ENCODE data around the gene GDPD2. TPM values are rescaled to one million over a fixed set of nuclear protein-coding genes. Genes with fewer than 3 reads are reported as not detected.

GDPD2 gene
- total RNA-seq, 3 donors from 2014 or later = not detected

DNA sequence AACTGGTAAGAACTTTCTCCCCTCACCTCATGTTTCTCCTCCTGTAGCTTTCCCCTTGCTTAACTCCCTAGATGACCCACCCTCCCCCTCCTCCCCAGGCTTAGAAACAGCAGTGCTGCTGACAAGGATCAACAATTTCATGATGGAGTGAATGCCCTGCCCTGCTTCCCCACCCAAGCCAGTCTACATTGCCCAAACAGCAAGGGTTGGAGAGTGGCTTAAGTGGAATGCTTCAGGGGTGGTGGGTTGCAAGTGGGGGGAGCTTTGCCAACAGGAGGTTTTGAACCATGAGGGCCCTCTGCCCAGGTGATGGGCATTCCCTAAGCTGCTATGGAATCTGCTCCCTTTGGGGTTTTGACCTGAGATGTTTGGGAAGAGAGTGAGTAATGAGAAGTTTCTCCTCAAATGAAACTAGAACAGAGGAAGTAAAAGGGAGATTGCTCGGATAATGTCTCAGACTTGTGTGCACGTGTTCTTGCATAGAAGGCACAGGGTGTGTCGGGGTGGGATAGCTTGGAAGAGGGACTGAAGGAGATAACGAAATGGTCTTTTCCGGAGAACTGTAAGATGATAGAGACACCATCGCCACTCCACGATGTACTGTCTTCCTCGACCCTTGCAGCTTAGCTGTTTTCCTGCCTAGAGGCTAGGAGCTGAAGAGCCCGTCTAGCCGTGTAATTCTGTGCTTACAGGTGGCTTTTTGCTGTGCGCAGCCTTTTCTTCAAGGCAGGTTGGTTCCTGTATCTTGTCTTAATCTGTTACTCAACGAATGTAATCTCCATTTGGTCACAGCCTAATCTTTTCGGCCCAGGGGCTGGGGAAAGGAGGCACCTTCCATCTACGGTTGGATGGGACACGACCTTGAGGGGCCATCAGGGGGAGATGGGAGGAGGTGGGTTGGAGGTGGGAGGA lies 10.1 kb downstream of the GDPD2 start:
- Mint-ChIP-seq H3K4me1 (ENCODE audit: low read depth) (peaks cover 6% of the 10 kb centered on the region), H3K9me3 (no peaks in the 10 kb centered on the region)
- ATAC-seq = no peak

DNA sequence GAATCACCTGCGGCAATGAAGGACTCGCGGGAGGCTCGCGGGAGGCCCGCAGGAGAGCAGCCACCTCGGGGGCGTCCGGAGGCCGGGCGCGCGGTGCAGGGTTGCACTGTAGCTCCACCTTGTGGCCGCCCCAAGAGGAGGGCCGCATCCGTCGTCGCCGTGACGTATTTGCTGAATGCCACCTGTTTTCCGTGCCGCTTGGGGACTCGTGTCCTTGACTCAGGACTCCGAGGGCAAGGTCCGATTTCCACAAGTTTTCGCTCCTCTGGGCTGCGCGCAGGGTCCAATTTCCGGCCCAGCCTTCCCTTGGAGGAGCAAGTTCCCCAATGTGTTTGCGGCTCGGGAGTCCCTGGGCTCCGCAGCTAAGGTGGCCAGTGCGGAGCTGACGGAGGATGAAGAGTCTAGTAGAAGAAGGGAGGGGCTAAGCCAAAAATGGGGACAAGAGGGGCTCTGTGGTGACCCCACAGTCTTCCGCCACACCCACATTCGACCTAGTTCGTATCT lies 10.8 kb downstream of the GDPD2 start:
- H3K4me1 Mint-ChIP-seq (ENCODE audit: low read depth) = peaks cover 8% of the 10 kb centered on the region
- H3K4me3 Mint-ChIP-seq = peak overlapping the region; percentile 87
- DNase-seq = peak; percentile 68
- peaks cover 5% of the 10 kb centered on the region for H3K27me3 Mint-ChIP-seq (ENCODE audit: low read depth)
- H3K36me3 Mint-ChIP-seq (ENCODE audit: insufficient read depth) = no peaks in the 10 kb centered on the region
- H3K9me3 Mint-ChIP-seq = no peaks in the 10 kb centered on the region
- peak; percentile 79 to 81 for ATAC-seq

More for the DNA sequence above, 10.1 kb downstream of the GDPD2 start:
- Mint-ChIP-seq H3K27me3 (ENCODE audit: low read depth) (peaks cover 5% of the 10 kb centered on the region), H3K36me3 (ENCODE audit: insufficient read depth) (no peaks in the 10 kb centered on the region), H3K4me3 (peak overlapping the region; percentile 87)
- no peak for DNase-seq

DNA sequence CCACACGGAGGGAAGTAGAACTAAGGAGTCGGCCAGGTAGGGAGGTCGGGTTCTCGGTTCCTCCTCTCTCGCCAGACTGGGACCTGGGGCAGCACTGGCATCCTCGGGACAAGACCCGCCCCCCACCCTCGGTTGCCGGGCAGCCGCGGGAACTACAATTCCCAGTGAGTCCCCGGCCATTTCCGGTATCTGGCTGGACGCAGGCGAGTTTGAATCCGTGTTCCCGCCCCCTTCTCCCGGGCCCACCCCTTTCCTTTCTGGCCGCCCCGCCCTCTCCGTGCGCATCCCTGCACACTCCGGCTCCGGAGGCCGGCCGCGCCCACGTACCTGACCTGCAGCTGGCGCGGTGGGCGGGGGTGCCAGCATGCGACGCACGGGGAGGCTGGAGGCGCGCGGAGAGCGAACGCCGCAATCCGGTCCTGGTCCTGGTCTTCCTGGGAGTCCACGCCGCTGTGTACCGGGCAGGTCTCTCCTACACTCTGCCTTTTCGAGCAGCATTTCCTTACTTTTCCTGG lies 11.3 kb downstream of the GDPD2 start:
- Mint-ChIP-seq H3K36me3 (ENCODE audit: insufficient read depth) (no peaks in the 10 kb centered on the region), H3K9me3 (no peaks in the 10 kb centered on the region), H3K4me1 (ENCODE audit: low read depth) (peaks cover 11% of the 10 kb centered on the region), H3K27me3 (ENCODE audit: low read depth) (peaks cover 8% of the 10 kb centered on the region), H3K4me3 (peak overlapping the region; percentile 87)
- DNase-seq (peak; percentile 53), ATAC-seq (peak; percentile 69 to 71)

DNA sequence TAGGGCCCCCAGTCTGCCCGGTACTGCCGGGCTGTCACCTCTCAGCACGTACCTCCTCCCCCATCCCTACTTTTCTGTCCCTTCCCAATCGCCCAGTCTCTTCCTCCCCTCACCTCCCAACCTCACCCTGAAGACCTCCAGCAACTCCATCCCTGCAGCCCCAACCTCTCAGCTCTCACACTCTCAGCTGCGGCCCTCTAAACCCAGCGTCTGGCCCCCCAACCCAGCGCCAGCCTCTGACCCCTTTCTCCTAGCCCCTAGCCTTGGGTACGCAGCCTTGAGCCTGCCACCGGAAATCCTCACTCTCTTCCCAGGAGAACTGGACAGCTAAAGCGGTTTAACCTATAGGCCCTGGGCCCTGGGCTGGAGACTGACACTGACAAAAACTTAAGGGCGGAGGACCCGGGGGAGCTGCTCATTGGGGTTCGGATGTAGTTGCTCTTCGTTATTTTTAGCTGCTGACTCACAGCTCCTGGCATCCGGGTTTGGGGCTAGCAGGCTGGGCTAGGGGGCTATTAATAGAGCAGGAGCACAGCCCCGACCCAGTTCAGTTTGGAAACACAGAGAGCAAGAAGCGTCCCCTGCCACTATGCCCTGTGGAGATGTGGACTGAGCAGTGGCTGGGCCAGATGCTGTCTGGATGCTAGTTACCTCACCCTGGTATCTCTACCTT lies 11.9 kb downstream of the GDPD2 start:
- peaks cover 11% of the 10 kb centered on the region for H3K4me1 Mint-ChIP-seq (ENCODE audit: low read depth)
- no peaks in the 10 kb centered on the region for H3K36me3 Mint-ChIP-seq (ENCODE audit: insufficient read depth)
- H3K4me3 Mint-ChIP-seq = peak overlapping the region; percentile 87
- peaks cover 9% of the 10 kb centered on the region for H3K27me3 Mint-ChIP-seq (ENCODE audit: low read depth)
- no peak for ATAC-seq
- no peaks in the 10 kb centered on the region for H3K9me3 Mint-ChIP-seq
- no peak for DNase-seq

DNA sequence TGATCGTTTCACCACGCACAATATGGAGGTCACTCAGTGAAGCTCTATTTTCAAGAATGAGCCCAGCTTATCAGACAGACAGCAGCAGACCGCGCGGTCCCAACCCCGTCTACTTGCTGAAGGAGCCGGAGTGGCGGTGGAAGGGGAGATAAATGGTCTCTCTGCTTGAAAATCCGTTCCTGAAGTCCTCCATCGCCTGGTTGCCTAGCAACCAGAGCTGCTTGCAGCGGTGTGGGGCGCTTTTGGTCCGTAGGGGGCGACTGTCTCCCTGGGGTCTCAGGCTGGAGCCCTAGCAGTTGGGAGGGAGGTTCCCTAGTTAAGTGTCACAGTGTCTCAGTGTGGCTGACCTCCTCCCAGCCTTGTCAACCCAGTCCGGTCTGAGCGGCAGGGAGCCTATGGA lies 13.2 kb downstream of the GDPD2 start:
- H3K27me3 Mint-ChIP-seq (ENCODE audit: low read depth) = peaks cover 13% of the 10 kb centered on the region
- peaks cover 11% of the 10 kb centered on the region for H3K4me1 Mint-ChIP-seq (ENCODE audit: low read depth)
- no peak for ATAC-seq
- H3K36me3 Mint-ChIP-seq (ENCODE audit: insufficient read depth) = no peaks in the 10 kb centered on the region
- no peaks in the 10 kb centered on the region for H3K9me3 Mint-ChIP-seq
- H3K4me3 Mint-ChIP-seq = no peak overlapping the region
- no peak for DNase-seq

DNA sequence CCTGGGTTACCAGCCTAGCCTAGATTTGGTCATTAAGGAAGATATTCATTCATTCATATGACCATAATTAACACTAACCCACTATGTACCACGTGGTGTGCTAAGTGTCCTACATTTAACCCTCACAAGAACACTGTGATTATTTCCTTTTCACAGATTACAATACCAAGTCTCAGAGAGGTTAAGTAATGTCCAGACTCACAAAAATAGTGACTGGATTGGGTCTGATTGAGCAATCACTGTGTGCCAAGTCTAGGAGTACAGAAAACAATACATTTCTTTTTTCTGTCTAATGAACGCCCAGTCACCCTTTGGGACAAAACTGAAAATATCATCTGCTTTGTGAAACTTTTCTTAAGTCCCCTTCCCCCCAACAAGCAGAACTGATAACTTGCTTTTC lies 13.9 kb downstream of the GDPD2 start:
- DNase-seq (no peak), ATAC-seq (no peak)
- Mint-ChIP-seq H3K4me1 (ENCODE audit: low read depth) (peaks cover 11% of the 10 kb centered on the region), H3K4me3 (no peak overlapping the region), H3K36me3 (ENCODE audit: insufficient read depth) (no peaks in the 10 kb centered on the region), H3K9me3 (no peaks in the 10 kb centered on the region), H3K27me3 (ENCODE audit: low read depth) (peaks cover 20% of the 10 kb centered on the region)

DNA sequence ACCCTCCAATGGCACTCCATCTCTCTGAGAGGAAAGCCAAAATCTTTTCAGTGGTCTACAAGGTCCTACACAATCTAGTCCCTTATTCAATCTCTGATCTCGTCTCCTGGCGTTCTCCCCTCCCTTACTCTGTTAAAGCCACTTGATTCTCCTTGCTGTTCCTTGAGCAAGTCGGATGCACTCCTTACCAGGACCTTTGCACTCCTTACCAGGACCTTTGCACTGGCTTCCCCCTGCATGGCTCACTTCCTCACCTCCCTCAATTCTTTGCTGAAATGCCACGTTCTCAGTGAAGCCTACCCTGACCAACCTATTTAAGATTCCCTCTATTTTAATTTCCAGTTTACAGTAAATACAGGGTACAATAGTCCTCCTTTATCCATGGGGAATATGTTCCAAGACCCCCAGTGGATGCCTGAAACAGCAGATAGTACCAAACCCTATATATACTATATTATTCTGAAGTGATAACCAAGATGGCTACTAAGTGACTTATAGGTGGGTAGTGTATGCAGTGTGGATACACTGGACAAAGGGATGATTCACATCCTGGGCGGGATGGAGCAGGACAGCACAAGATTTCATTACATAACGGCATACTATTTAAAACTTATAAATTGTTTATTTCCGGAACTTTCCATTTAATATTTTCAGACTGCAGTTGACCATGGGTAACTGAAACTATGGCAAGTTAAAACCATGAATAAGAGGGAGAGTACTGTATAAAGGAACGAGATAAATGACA lies 15.0 kb downstream of the GDPD2 start:
- DNase-seq = no peak
- Mint-ChIP-seq H3K9me3 (no peaks in the 10 kb centered on the region), H3K36me3 (ENCODE audit: insufficient read depth) (no peaks in the 10 kb centered on the region), H3K27me3 (ENCODE audit: low read depth) (peaks cover 25% of the 10 kb centered on the region), H3K4me3 (no peak overlapping the region), H3K4me1 (ENCODE audit: low read depth) (peaks cover 11% of the 10 kb centered on the region)
- no peak for ATAC-seq

DNA sequence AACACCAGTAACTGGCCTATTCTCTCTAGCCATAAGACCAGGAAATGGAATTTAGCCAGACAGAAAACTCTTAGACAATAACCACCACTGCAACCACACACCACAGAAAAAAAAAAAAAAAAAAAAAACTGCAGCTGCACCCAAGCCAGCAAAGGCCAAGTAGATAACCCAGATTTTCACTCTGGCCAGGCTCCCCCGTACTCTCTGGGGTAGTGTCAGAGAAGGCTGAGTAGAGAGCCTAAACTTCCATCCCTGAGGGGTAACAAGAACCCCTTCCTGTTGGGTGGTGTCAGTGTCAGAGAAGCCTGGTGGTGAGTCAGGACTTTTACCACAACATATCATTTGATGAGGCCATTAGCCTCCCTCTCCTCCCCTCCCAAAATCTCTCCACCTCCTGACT lies 15.9 kb downstream of the GDPD2 start:
- Mint-ChIP-seq H3K4me3 (no peak overlapping the region), H3K36me3 (ENCODE audit: insufficient read depth) (no peaks in the 10 kb centered on the region), H3K4me1 (ENCODE audit: low read depth) (peaks cover 9% of the 10 kb centered on the region), H3K27me3 (ENCODE audit: low read depth) (peaks cover 27% of the 10 kb centered on the region), H3K9me3 (no peaks in the 10 kb centered on the region)
- DNase-seq (no peak), ATAC-seq (no peak)

DNA sequence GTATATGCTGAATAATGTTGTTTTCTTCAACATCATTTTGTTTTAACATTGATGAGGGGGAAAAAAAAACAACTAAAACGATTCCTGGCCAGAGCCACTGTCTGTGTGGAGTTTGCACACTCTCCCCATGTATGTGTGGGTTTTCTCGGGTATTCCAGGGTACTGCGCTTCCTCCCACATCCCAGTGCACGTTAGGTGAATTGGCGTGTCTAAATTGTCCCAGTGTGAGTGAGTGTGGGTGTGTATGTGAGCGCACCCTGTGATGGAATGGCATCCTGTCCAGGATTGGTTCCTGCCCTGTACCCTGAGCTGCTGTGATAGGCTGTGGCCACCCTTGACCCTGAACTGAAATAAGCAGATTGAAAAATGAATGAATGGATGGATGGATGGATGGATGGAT lies 19.1 kb downstream of the GDPD2 start:
- no peaks in the 10 kb centered on the region for H3K9me3 Mint-ChIP-seq
- ATAC-seq = no peak
- peaks cover 34% of the 10 kb centered on the region for H3K27me3 Mint-ChIP-seq (ENCODE audit: low read depth)

DNA sequence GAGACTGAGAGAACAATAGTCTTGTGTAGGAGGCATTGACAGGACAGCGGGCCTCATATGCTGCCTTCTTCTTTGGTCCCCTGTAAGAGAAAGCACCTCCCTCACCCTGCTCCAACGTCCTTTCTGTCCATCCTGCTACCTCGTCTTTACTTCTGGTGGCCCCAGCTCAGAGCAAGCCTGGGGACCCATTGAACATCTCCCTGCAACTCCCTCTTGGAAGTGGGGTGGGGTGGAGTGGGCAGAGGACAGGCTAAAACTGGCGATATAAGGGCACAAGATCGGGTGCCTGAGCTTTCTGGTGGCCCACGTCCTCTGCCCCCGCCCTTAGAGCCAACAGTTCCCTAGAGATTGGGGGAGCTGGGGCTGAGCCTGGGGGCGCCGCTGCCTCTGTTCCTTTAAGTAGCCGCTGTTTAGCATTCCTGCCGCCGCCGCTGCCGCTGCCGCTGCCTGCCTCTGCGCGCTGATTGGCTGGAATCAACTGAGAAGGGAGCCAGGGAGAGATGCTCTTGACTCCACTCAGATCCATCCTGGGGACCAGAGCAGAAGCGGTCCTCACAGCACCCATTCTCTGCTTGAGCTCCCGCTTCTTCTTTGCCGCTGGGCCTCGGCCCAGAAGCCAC lies 21.3 kb downstream of the GDPD2 start, which contains the start of gene DLG3:
TSS of gene DLG3 (plus strand) at position 510 of the 620 bp plus-strand sequence. CDS start 367 bp downstream, outside the sequence.
- H3K27me3 Mint-ChIP-seq (ENCODE audit: low read depth) = peaks cover 26% of the 10 kb centered on the region
- H3K4me3 Mint-ChIP-seq = peak within 1 kb of the TSS; percentile 62
- H3K4me1 Mint-ChIP-seq (ENCODE audit: low read depth) = peaks cover 4% of the 10 kb centered on the region
- ATAC-seq (peak; percentile 65 to 73), DNase-seq (no peak)
- no peaks in the 10 kb centered on the region for H3K36me3 Mint-ChIP-seq (ENCODE audit: insufficient read depth)
- no peaks in the 10 kb centered on the region for H3K9me3 Mint-ChIP-seq

More for the DNA sequence above, 19.1 kb downstream of the GDPD2 start:
- H3K4me1 Mint-ChIP-seq (ENCODE audit: low read depth) = peaks cover 10% of the 10 kb centered on the region
- DNase-seq = no peak
- H3K4me3 Mint-ChIP-seq = no peak overlapping the region
- no peaks in the 10 kb centered on the region for H3K36me3 Mint-ChIP-seq (ENCODE audit: insufficient read depth)

DNA sequence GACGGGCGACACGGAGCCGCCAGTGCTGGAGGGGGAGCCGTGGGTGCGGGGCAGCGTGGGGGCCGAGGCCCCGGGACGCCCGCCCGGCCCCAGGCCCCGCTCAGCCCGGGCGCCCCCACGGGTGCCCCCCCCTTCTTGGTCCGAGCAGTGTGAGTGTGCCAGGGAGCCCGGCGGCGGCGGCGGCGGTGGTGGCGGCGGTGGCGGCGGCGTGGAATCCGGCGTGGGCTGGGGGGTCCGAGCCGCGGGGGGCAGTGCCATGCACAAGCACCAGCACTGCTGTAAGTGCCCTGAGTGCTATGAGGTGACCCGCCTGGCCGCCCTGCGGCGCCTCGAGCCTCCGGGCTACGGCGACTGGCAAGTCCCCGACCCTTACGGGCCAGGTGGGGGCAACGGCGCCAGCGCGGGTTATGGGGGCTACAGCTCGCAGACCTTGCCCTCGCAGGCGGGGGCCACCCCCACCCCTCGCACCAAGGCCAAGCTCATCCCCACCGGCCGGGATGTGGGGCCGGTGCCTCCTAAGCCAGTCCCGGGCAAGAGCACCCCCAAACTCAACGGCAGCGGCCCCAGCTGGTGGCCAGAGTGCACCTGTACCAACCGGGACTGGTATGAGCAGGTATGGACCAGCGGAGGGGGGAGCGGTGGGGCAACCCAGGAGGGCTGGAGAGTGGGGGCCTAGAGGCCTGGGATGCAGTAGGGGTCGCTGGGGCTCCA lies 22.0 kb downstream of the GDPD2 start:
- Mint-ChIP-seq H3K27me3 (ENCODE audit: low read depth) (peaks cover 25% of the 10 kb centered on the region), H3K4me1 (ENCODE audit: low read depth) (peaks cover 4% of the 10 kb centered on the region), H3K36me3 (ENCODE audit: insufficient read depth) (no peaks in the 10 kb centered on the region), H3K4me3 (peak overlapping the region; percentile 62), H3K9me3 (no peaks in the 10 kb centered on the region)
- DNase-seq (no peak), ATAC-seq (peak; percentile 48 to 55)

DNA sequence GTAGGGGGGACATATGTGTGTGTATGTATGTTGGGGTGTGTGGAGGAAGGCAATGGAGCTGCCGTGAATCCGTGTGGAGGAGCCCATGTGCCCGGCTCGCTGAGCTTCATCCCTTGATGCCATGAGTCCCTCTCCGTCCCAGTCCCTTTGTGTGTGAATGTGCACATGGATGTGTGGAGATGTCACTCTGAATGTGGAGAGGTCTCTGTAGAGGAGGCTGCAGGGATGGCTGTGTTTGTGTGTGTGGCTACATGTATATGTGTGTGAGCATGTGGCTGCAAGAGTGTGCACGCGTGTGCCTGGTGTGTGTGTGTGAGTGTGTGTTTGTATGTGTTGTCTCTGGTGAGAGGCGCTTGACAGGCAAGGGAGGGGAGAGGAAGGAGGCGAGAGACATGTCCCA lies 22.8 kb downstream of the GDPD2 start:
- peaks cover 4% of the 10 kb centered on the region for H3K4me1 Mint-ChIP-seq (ENCODE audit: low read depth)
- no peaks in the 10 kb centered on the region for H3K36me3 Mint-ChIP-seq (ENCODE audit: insufficient read depth)
- H3K4me3 Mint-ChIP-seq = no peak overlapping the region
- ATAC-seq (no peak), DNase-seq (no peak)
- H3K27me3 Mint-ChIP-seq (ENCODE audit: low read depth) = peaks cover 23% of the 10 kb centered on the region
- H3K9me3 Mint-ChIP-seq = no peaks in the 10 kb centered on the region
